ENCODE results near the gene CPA4. TPM values are rescaled to one million over a fixed set of nuclear protein-coding genes. Genes with fewer than 3 reads are reported as not detected.

Gene CPA4
- total and polyA plus RNA-seq, 2 of the 13 experiments (the other 11 are each of a cell fraction or from before 2014, with no cell fraction given) = 0.20 to 0.22 TPM

- H3K4me1 ChIP-seq (ENCODE audit: insufficient read depth, low read length) = peaks cover 30% of the 10 kb centered on the region
- BruUV-seq (replicated peaks) = no TSS peak
Observed at GRCh38 chr7:130360518-130360917, 67.6 kb downstream of the CPA4 start.

More at GRCh38 chr7:130360518-130360917, 67.6 kb downstream of the CPA4 start:
- no peaks in the 10 kb centered on the region for H3K79me2 ChIP-seq (ENCODE audit: insufficient read depth, low read length)
- ChIA-PET CTCF (ENCODE audit: low intra/inter-chr PET ratio, low total read pairs) (no interaction called here), POLR2A (no interaction called here)
- no peak overlapping the region for H3K9ac ChIP-seq (ENCODE audit: insufficient read depth, low read depth, low read length)
- H3K4me3 ChIP-seq (replicated peaks in 1 of 3; ENCODE audit: insufficient read depth in 1 of 3, low read depth in 2 of 3, low read length in 3 of 3) = no peak overlapping the region
- TF ChIP-seq ZNF513 (CRISPR knock-in tag; conservative IDR thresholded peaks at IDR 0.05) (no peak), ZNF251 (CRISPR knock-in tag; IDR thresholded peaks at IDR 0.05) (no peak), NR2F1 (CRISPR knock-in tag; IDR thresholded peaks at IDR 0.05) (no peak), ZFP90 (CRISPR knock-in tag; IDR thresholded peaks at IDR 0.05; ENCODE audit: borderline replicate concordance) (no peak), FOXP1 (IDR thresholded peaks at IDR 0.05) (no peak), FOXP1 (CRISPR knock-in tag; IDR thresholded peaks at IDR 0.05) (no peak)
- TF ChIP-seq, protein P1, sequence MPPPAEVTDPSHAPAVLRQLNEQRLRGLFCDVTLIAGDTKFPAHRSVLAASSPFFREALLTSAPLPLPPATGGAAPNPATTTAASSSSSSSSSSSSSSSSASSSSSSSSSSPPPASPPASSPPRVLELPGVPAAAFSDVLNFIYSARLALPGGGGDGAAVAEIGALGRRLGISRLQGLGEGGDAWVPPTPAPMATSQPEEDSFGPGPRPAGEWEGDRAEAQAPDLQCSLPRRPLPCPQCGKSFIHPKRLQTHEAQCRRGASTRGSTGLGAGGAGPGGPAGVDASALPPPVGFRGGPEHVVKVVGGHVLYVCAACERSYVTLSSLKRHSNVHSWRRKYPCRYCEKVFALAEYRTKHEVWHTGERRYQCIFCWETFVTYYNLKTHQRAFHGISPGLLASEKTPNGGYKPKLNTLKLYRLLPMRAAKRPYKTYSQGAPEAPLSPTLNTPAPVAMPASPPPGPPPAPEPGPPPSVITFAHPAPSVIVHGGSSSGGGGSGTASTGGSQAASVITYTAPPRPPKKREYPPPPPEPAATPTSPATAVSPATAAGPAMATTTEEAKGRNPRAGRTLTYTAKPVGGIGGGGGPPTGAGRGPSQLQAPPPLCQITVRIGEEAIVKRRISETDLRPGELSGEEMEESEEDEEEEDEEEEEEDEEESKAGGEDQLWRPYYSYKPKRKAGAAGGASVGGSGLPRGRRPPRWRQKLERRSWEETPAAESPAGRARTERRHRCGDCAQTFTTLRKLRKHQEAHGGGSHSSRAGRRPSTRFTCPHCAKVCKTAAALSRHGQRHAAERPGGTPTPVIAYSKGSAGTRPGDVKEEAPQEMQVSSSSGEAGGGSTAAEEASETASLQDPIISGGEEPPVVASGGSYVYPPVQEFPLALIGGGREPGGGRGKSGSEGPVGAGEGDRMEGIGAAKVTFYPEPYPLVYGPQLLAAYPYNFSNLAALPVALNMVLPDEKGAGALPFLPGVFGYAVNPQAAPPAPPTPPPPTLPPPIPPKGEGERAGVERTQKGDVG (CRISPR knock-in tag; IDR thresholded peaks at IDR 0.05; ENCODE audit: borderline replicate concordance) = no peak
- TF ChIP-seq, protein P2, sequence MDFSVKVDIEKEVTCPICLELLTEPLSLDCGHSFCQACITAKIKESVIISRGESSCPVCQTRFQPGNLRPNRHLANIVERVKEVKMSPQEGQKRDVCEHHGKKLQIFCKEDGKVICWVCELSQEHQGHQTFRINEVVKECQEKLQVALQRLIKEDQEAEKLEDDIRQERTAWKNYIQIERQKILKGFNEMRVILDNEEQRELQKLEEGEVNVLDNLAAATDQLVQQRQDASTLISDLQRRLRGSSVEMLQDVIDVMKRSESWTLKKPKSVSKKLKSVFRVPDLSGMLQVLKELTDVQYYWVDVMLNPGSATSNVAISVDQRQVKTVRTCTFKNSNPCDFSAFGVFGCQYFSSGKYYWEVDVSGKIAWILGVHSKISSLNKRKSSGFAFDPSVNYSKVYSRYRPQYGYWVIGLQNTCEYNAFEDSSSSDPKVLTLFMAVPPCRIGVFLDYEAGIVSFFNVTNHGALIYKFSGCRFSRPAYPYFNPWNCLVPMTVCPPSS (IDR thresholded peaks at IDR 0.05) = no peak
- TF ChIP-seq, protein P3, sequence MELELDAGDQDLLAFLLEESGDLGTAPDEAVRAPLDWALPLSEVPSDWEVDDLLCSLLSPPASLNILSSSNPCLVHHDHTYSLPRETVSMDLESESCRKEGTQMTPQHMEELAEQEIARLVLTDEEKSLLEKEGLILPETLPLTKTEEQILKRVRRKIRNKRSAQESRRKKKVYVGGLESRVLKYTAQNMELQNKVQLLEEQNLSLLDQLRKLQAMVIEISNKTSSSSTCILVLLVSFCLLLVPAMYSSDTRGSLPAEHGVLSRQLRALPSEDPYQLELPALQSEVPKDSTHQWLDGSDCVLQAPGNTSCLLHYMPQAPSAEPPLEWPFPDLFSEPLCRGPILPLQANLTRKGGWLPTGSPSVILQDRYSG (CRISPR knock-in tag; IDR thresholded peaks at IDR 0.05) = no peak
- no peak overlapping the region for H2AFZ ChIP-seq (ENCODE audit: low read length)
- no peak overlapping the region for H3K27ac ChIP-seq (ENCODE audit: extremely low read length, insufficient read depth, low read length)
- intact Hi-C loops (cut with micrococcal nuclease; ENCODE audit: unreplicated experiment) (no loop called here), in situ Hi-C loops (cut with HindIII; ENCODE audit: extremely low pct_ligation_motif_present, low pct_unique_long_range_greater_than_20kb) (no loop called here)
- DNase-seq (ENCODE audit: low spot score) (no peak), FAIRE-seq (no peak), ATAC-seq (no peak)
- no peaks in the 10 kb centered on the region for H4K20me1 ChIP-seq (ENCODE audit: insufficient read depth, low read length)
- WGBS (ENCODE audit: low lambda C conversion rate) = 61% methylated on average over 3 of the region's 3 CpGs
- no peaks in the 10 kb centered on the region; the same call in 1 of the 2 replicates for H3K9me3 ChIP-seq (ENCODE audit: low read length)
- H3K27me3 ChIP-seq (ENCODE audit: control insufficient read depth in 1 of 2, insufficient read depth in 2 of 2, low read length in 2 of 2) = peaks cover 1 to 24% of the 10 kb centered on the region in 2 experiments; a peak in 4 of 5 replicates
- H3K36me3 ChIP-seq (replicated peaks in 1 of 2; ENCODE audit: control insufficient read depth in 1 of 2, insufficient read depth in 2 of 2, low read length in 2 of 2) = no peaks in the 10 kb centered on the region
- H3K4me2 ChIP-seq (ENCODE audit: low read depth, low read length) = no peak overlapping the region
